DND-41 (cell line): ENCODE data around the gene C19orf33.

Experiments used
- EZH2 ChIP-seq: IDR thresholded peaks from 3 replicates; pipeline ENCODE4 v1.6.1; 2012; ENCODE audit warnings: borderline replicate concordance, low read depth, mild to moderate bottlenecking, moderate library complexity, low read length, inconsistent platforms; ENCODE audit not compliant: severe bottlenecking
- TF ChIP-seq, protein P1 (sequence below): IDR thresholded peaks from 2 replicates; pipeline ENCODE4 v1.5.1; 2012; ENCODE audit warnings: borderline replicate concordance, low read length, moderate library complexity, mild to moderate bottlenecking; ENCODE audit not compliant: poor library complexity, severe bottlenecking; ENCODE audit errors: extremely low read depth

DNA sequence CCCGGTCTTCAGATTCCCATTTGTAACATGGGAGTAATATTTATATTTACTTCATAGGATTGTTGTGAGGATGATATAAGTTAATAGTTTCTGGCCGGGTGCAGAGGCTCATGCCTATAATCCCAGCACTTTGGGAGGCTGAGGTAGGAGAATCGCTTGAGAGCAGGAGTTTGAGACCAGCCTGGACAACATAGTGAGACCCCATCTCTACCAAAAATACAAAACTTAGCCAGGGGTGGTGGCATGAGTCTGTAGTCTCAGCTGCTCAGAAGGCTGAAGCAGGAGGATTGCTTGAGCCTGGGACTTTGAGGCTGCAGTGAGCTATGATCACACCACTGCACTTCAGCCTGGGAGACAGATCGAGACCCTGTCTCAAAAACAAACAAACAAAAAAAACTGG lies 42.8 kb downstream of the C19orf33 start:
- TF ChIP-seq, protein P1, sequence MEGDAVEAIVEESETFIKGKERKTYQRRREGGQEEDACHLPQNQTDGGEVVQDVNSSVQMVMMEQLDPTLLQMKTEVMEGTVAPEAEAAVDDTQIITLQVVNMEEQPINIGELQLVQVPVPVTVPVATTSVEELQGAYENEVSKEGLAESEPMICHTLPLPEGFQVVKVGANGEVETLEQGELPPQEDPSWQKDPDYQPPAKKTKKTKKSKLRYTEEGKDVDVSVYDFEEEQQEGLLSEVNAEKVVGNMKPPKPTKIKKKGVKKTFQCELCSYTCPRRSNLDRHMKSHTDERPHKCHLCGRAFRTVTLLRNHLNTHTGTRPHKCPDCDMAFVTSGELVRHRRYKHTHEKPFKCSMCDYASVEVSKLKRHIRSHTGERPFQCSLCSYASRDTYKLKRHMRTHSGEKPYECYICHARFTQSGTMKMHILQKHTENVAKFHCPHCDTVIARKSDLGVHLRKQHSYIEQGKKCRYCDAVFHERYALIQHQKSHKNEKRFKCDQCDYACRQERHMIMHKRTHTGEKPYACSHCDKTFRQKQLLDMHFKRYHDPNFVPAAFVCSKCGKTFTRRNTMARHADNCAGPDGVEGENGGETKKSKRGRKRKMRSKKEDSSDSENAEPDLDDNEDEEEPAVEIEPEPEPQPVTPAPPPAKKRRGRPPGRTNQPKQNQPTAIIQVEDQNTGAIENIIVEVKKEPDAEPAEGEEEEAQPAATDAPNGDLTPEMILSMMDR: no peak
- TF ChIP-seq EZH2: no peak
